DMS114 treated with DMSO at 0.1 percent for 48 hours (cell line): ENCODE data around the gene CLINT1.

ENCODE experiments used
- DNase-seq: peaks from one replicate; lab custom pipeline; 2025; ENCODE audit not compliant: unreplicated experiment; lab: John Stamatoyannopoulos, UW

Gene CLINT1

DNA sequence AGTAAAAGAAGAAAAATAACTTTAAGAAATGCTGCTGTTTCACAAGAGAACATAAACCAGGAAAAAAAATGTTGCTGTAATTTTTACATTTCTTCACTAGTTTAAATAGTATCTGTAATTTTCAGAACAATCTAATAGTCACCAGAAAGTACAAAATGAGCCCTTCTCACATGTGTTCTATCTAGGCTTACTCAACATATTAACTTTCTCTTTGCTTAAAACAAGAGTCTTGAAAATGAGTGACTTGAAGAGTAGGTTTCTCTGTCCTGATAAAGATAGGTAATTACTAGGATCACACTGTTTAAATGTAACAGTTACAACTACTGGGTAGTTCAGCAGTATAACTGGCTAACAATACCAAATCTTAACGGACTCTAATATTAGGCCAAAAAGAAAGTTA is 37.5 kb downstream of the CLINT1 start:
- DNase-seq = no peak

GRCh38 chr5:157820593-157821252 is 38.2 kb downstream of the CLINT1 start:
- peak; percentile 56 for DNase-seq

DNA sequence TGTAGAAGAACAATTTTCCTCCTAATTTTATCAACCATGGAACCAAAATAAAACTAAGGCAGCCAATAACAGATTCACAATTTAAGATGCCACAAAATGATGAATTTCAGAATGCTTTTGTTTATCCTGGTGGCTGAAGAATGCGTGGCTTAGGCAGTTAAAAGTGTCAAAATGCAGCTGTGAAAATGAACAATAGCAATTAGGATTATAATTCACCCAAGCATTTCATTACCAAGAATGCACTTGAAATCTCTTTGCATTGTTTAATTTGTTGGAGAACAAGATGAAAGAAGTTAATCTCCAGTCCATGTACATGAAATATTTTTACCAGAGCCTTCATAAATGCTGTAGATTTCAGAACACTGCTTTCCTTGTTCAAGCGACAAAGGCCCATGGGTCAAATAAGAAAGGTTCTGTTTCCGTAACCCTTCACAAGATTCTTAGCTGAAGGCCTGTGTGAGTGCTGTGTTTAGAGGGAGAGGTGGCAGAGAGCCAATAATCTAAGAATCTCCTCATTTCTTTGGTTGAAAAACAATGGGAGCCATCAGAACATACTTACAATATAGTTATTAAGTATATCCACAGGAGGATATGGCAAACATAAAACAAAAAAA is 39.3 kb downstream of the CLINT1 start:
- DNase-seq = peak; percentile 49

GRCh38 chr5:157818368-157818767 is 40.6 kb downstream of the CLINT1 start:
- DNase-seq = no peak

GRCh38 chr5:157817928-157818327 is 41.0 kb downstream of the CLINT1 start:
- DNase-seq = no peak

GRCh38 chr5:157817387-157817702 is 41.6 kb downstream of the CLINT1 start:
- no peak for DNase-seq

DNA sequence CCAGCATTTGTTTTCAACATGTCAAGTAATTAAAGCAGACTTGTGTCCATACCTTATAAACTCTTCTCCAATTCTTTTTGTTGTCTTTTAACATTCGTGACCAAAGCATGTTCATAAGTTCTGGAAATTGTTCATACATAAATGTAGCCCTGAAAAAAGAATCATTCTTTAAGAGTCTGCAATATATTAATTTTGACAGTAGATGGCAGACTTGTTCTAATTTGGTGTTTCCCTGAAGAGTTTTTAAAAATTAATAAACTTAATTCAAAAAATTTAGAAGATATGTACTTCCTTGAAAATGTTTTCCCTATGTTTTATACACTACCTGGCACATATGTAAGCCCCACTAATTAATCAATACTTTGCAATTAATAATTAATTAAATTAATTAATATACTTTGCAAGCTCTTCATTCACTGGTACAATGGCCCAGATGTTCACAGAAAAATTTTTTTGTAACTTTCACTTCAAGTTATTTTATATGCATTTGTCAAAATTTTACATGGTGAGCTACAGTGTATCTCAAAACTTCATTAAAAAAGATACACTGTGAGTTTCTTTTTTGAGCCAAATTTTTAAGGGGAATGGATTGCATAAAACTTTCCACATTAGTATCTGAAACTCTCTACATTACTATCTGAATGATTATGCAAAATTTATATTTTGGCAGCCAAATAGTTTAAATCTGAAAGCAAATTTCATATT is 42.1 kb downstream of the CLINT1 start:
- DNase-seq = peak; percentile 32

GRCh38 chr5:157812086-157812485 is 46.9 kb downstream of the CLINT1 start:
- DNase-seq = no peak

GRCh38 chr5:157808043-157808442 is 50.9 kb downstream of the CLINT1 start:
- no peak for DNase-seq

DNA sequence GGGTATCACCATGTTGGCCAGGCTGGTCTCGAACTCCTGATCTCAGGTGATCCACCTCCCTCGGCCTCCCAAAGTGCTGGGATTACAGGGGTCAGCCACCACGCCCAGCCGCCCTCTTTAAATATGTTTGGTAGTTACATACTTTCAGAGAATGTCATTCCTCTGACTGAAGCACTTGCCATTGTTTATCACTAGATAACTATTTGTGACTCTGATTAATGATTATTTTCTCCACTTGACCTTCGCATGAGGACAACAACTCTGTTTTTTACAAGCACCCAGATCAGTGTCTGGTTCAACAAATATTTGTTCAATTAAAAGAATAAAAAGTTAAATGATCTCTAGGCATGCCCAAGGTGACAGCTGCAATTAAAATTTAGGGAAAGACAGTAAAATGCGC is 56.2 kb downstream of the CLINT1 start:
- no peak for DNase-seq

DNA sequence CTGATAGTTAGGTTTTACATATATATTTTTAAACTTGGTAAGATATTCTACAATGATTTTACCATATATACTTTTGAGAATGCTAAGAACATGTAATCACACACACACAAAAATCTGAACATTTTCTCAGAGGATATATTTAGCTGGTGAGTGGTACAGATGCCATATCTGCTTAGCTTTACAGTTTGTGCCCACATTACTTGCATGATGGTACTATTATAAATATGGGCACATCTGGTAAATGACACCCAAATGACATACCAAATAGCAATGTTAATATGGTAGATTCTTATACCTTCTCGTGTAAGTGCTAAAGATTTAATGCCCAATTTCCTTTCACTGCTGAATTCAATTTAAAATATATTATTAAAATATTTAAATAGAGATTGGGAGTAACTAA is 58.8 kb downstream of the CLINT1 start:
- DNase-seq = no peak

DNA sequence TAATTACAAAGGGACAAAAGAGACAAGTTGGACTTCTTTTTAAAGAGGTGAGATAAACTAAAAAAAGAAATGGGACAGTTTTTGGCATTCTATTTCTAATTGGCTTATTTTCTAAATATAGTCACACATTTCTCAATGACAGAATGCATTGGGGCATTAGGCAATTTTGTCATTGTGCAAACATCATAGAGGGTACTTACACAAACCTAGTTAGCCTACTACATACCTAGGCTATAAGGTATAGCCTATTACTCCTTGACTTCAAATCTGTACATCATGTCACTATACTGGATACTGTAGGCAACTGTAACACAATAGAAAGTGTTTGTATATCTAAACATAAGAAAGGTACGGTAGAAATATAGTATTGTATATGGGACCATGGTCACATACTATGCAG is 59.4 kb downstream of the CLINT1 start:
- no peak for DNase-seq

GRCh38 chr5:157793301-157793700 is 65.6 kb downstream of the CLINT1 start:
- DNase-seq = no peak

DNA sequence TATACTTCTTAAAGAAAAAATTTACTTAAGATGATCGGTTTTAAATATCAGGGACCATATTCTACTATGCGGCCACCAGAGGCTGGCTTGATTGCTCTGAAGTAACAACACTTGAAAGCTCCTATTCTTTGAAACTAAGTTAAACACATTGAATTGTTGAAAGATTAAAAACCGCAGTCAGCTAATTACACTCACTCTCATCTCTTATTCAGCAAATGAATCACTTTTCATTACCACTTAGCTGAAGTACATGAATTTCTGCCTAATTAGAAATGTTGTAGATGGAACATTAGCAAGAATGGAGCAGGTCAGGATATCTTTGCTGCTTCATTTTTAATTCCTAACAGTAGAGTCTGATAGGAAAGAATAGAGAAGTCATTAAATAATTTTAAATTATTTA is 73.1 kb downstream of the CLINT1 start:
- no peak for DNase-seq

GRCh38 chr5:157779221-157779620 is 79.7 kb downstream of the CLINT1 start:
- DNase-seq = no peak

DNA sequence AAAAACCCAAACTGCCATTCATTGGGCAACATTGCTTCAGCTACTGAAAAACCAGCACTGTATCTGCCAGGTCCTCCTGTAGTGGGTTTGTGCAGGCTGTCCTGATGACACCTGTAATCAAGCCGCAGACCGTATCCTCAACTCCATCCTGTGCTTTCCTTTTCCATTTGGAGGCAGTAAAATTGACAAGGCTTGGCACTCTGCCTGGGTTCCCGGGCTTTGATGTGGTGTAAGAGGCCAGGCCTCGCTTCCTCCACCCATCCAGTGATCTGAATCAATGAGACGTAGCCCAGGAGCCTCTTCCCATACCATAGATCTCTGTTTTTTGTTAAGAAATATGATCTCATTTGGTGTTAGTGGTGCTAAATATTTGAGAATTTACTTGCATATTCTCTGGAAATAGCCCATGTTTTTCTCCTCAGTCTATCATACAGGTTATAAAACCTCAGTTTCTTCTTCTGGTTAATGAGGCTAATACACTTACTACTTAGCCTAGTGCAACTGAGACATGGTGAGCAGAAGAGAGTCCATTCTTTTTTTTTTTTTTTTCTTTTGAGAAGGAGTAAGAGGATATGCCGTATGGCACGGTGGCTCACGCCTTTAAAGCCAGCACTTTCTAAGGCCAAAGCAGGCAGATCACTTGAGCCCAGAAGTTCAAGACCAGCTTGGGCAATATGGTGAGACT is 80.7 kb downstream of the CLINT1 start:
- DNase-seq = no peak

GRCh38 chr5:157772127-157772526 is 86.8 kb downstream of the CLINT1 start:
- DNase-seq = no peak

DNA sequence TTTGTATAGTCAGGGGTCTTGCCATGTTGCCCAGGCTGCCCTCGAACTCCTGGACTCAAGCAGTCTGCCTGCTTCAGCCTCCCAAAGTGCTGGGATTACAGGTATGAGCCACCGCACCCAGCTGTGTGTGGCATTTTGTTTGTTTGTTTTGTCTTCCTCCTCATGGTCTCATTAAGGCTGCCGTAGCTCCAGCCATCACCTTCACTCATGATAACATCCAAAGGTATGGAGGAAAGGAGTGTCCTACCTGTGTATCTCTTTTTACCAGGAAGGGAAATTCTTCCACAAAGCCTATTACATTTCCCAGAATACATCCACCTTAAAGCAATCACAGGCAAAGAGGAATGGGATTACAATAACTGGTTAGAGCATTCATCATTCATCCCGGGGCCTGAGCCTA is 88.3 kb downstream of the CLINT1 start:
- no peak for DNase-seq

DNA sequence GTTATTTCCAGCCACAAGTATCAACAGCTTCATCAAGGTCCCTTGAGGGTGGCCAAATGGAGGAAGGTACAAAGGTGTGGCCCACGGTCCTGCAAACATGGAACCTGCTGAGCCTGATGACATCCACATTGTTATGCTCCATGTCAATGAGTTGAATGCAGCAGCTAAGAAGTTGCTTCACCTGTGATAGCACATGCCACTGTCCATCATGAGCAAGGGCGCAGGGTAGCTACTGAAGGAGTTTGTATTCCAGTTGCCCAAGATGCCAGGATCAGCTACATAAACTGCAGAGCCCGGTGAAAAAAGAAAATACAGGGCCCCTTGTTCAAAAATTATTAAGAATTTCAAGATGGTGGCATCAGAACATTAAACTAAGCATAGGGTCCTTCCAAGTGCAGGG is 91.3 kb downstream of the CLINT1 start:
- no peak for DNase-seq

- no peak for DNase-seq
Observed at GRCh38 chr5:157766902-157767301, 92.0 kb downstream of the CLINT1 start.

DNA sequence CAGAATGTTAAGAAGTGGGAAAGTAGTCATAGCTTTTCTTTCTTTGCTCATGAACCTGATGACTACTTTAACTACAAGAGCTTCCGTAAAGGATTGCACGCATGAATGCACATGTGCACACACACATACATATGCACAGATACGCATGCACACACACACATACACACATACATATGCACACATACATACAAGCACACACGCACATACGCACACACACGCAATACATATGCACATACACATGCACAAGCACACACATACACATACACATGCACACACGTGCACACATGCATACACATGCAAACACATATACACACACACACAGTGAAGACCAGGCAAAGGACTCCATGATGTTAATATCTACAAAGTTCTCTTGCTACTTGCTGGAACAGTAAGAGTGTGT is 92.5 kb downstream of the CLINT1 start:
- DNase-seq = no peak

DNA sequence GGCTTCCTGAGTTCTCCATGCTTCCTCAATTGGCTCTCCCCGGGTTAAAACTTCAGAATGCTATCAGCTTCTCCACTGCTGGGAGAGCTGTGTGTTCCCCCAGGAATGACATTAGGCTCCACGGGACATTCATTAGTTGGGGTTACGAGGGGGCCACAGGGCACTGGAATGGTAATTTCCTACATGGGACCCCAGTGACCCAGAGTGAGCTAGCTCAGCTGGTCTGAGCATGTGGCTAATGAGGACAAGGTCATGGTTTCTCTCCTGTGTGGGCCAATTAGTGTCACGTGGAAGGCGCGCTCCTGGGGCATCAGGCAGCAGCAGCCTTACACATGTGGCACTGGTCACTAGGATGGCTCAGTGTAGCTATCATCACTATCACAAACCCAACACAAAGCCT is 94.4 kb downstream of the CLINT1 start:
- DNase-seq = no peak
